ENCODE data around the gene FOXN3.

The FOXN3 gene

GRCh38 chr14:89320381-89321000, 96.5 kb downstream of the FOXN3 start:
- H3K79me2 ChIP-seq (ENCODE audit: insufficient read depth, low read length) = peaks cover 88% of the 10 kb centered on the region
- H3K4me2 ChIP-seq (ENCODE audit: low read depth, low read length, poor library complexity, severe bottlenecking) = no peak overlapping the region
- TF ChIP-seq EZH2phosphoT487 (IDR thresholded peaks at IDR 0.05; ENCODE audit: borderline replicate concordance) = no peak
- TF ChIP-seq, protein P1, sequence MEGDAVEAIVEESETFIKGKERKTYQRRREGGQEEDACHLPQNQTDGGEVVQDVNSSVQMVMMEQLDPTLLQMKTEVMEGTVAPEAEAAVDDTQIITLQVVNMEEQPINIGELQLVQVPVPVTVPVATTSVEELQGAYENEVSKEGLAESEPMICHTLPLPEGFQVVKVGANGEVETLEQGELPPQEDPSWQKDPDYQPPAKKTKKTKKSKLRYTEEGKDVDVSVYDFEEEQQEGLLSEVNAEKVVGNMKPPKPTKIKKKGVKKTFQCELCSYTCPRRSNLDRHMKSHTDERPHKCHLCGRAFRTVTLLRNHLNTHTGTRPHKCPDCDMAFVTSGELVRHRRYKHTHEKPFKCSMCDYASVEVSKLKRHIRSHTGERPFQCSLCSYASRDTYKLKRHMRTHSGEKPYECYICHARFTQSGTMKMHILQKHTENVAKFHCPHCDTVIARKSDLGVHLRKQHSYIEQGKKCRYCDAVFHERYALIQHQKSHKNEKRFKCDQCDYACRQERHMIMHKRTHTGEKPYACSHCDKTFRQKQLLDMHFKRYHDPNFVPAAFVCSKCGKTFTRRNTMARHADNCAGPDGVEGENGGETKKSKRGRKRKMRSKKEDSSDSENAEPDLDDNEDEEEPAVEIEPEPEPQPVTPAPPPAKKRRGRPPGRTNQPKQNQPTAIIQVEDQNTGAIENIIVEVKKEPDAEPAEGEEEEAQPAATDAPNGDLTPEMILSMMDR (conservative IDR thresholded peaks at IDR 0.05; ENCODE audit: low read length) = no peak
- no peak overlapping the region for H3K9ac ChIP-seq (ENCODE audit: low read depth, low read length, poor library complexity, severe bottlenecking)
- no peak overlapping the region for H2AFZ ChIP-seq (ENCODE audit: low read length)
- H4K20me1 ChIP-seq (ENCODE audit: insufficient read depth, low read length, poor library complexity, severe bottlenecking) = peaks cover 40% of the 10 kb centered on the region
- H3K4me1 ChIP-seq (ENCODE audit: insufficient read depth, low read length, poor library complexity, severe bottlenecking) = peaks cover 11% of the 10 kb centered on the region
- H3K4me3 ChIP-seq (ENCODE audit: low read length, poor library complexity, severe bottlenecking) = no peak overlapping the region
- H3K36me3 ChIP-seq (ENCODE audit: insufficient read depth, low read length) = peaks cover 50% of the 10 kb centered on the region; the same call in 1 of the 2 replicates
- no peaks in the 10 kb centered on the region for H3K9me2 ChIP-seq (replicated peaks; ENCODE audit: low read depth, low read length)
- no peaks in the 10 kb centered on the region for H3K27me3 ChIP-seq (ENCODE audit: insufficient read depth, low read length, poor library complexity, severe bottlenecking)
- H3F3A ChIP-seq (ENCODE audit: low read depth) = no peaks in the 10 kb centered on the region
- peaks cover 9% of the 10 kb centered on the region; the same call in 1 of the 2 replicates for H3K9me3 ChIP-seq (ENCODE audit: insufficient read depth, low read depth, low read length)

- TF ChIP-seq, protein P1 (conservative IDR thresholded peaks at IDR 0.05; ENCODE audit: low read length) = no peak
- no peak for TF ChIP-seq EZH2phosphoT487 (IDR thresholded peaks at IDR 0.05; ENCODE audit: borderline replicate concordance)
- no peak overlapping the region for H2AFZ ChIP-seq (ENCODE audit: low read length)
- H3K79me2 ChIP-seq (ENCODE audit: insufficient read depth, low read length) = peaks cover 90% of the 10 kb centered on the region
- no peaks in the 10 kb centered on the region for H3K9me2 ChIP-seq (replicated peaks; ENCODE audit: low read depth, low read length)
- H3K9me3 ChIP-seq (ENCODE audit: insufficient read depth, low read depth, low read length) = peaks cover 9% of the 10 kb centered on the region; the same call in 1 of the 2 replicates
- H3K4me2 ChIP-seq (ENCODE audit: low read depth, low read length, poor library complexity, severe bottlenecking) = no peak overlapping the region
- H3F3A ChIP-seq (ENCODE audit: low read depth) = no peaks in the 10 kb centered on the region
- peaks cover 55% of the 10 kb centered on the region; the same call in 1 of the 2 replicates for H3K36me3 ChIP-seq (ENCODE audit: insufficient read depth, low read length)
- H4K20me1 ChIP-seq (ENCODE audit: insufficient read depth, low read length, poor library complexity, severe bottlenecking) = peaks cover 37% of the 10 kb centered on the region
- H3K4me3 ChIP-seq (ENCODE audit: low read length, poor library complexity, severe bottlenecking) = no peak overlapping the region
- no peak overlapping the region for H3K9ac ChIP-seq (ENCODE audit: low read depth, low read length, poor library complexity, severe bottlenecking)
- H3K4me1 ChIP-seq (ENCODE audit: insufficient read depth, low read length, poor library complexity, severe bottlenecking) = peaks cover 8% of the 10 kb centered on the region
- no peaks in the 10 kb centered on the region for H3K27me3 ChIP-seq (ENCODE audit: insufficient read depth, low read length, poor library complexity, severe bottlenecking)
These were observed 97.3 kb downstream of the FOXN3 start for GRCh38 chr14:89319687-89320086.

GRCh38 chr14:89317051-89317691, 99.9 kb downstream of the FOXN3 start:
- Histone ChIP-seq H3K79me2 (ENCODE audit: insufficient read depth, low read length) (peaks cover 88% of the 10 kb centered on the region), H3K9ac (ENCODE audit: low read depth, low read length, poor library complexity, severe bottlenecking) (no peak overlapping the region)

More at GRCh38 chr14:89317051-89317691, 99.9 kb downstream of the FOXN3 start:
- Histone ChIP-seq H3K36me3 (ENCODE audit: insufficient read depth, low read length) (peaks cover 52% of the 10 kb centered on the region; the same call in 1 of the 2 replicates), H3K9me3 (ENCODE audit: insufficient read depth, low read depth, low read length) (peaks cover 9% of the 10 kb centered on the region; the same call in 1 of the 2 replicates), H2AFZ (ENCODE audit: low read length) (no peak overlapping the region), H3K4me1 (ENCODE audit: insufficient read depth, low read length, poor library complexity, severe bottlenecking) (no peaks in the 10 kb centered on the region), H3K4me2 (ENCODE audit: low read depth, low read length, poor library complexity, severe bottlenecking) (no peak overlapping the region), H3F3A (ENCODE audit: low read depth) (no peaks in the 10 kb centered on the region), H3K9me2 (replicated peaks; ENCODE audit: low read depth, low read length) (no peaks in the 10 kb centered on the region), H4K20me1 (ENCODE audit: insufficient read depth, low read length, poor library complexity, severe bottlenecking) (peaks cover 28% of the 10 kb centered on the region), H3K4me3 (ENCODE audit: low read length, poor library complexity, severe bottlenecking) (no peak overlapping the region), H3K27me3 (ENCODE audit: insufficient read depth, low read length, poor library complexity, severe bottlenecking) (no peaks in the 10 kb centered on the region)
- no peak for TF ChIP-seq EZH2phosphoT487 (IDR thresholded peaks at IDR 0.05; ENCODE audit: borderline replicate concordance)
- TF ChIP-seq, protein P1 (conservative IDR thresholded peaks at IDR 0.05; ENCODE audit: low read length) = no peak
